ENCODE results near the gene PLK3. TPM values are rescaled to one million over a fixed set of nuclear protein-coding genes. Genes with fewer than 3 reads are reported as not detected.

PLK3 gene
- 12.5 to 20.4 TPM (median 17.9 TPM) in 5 replicates for total RNA-seq (2022; extraction: Qiagen RNA extraction)

GRCh38 chr1:44799770-44800584 lies at the start of gene PLK3:
Gene PLK3, plus strand, starts transcription at chr1:44800377. Its CDS starts 87 bp downstream, at chr1:44800464.

GRCh38 chr1:44775078-44775929 lies 24.9 kb upstream of the PLK3 start, which contains the start of gene RPS8:
Gene RPS8, plus strand, starts transcription at chr1:44775540. Its CDS starts 57 bp downstream, at chr1:44775597.

GRCh38 chr1:44788120-44788860 lies 11.9 kb upstream of the PLK3 start, which contains the start of gene BEST4:
Gene BEST4, minus strand, starts transcription at chr1:44788170. Its CDS starts 465 bp downstream, at chr1:44787705.

GRCh38 chr1:44806704-44807363 lies 6.7 kb downstream of the PLK3 start, which contains the start of gene DYNLT4:
Gene DYNLT4, minus strand, starts transcription at chr1:44807351. Its CDS starts 683 bp downstream, at chr1:44806668.

GRCh38 chr1:44808063-44808937 lies 8.1 kb downstream of the PLK3 start, which contains the start of gene BTBD19:
Gene BTBD19, plus strand, starts transcription at chr1:44808523. Its CDS starts 298 bp downstream, at chr1:44808821.

GRCh38 chr1:44842862-44843655 lies 42.9 kb downstream of the PLK3 start, which contains the start of gene PTCH2:
Gene PTCH2, minus strand, starts transcription at chr1:44843253. Its CDS starts 321 bp downstream, at chr1:44842932.

Other genes starting within 250 kb of the PLK3 start
- 6.5 to 11.2 TPM (median 9.1 TPM) in 5 replicates for gene TMEM53, start 125.9 kb upstream of the PLK3 start, total RNA-seq (2022; extraction: Qiagen RNA extraction)
- 0.55 to 0.93 TPM (median 0.78 TPM) in 5 replicates for gene ARMH1, start 125.7 kb upstream of the PLK3 start, total RNA-seq (2022; extraction: Qiagen RNA extraction)
- not detected in 5 replicates for gene RNU5D-1, start 69.2 kb upstream of the PLK3 start, total RNA-seq (2022; extraction: Qiagen RNA extraction)
- 36.6 to 45.4 TPM (median 41.6 TPM) in 5 replicates for gene KIF2C, start 60.5 kb upstream of the PLK3 start, total RNA-seq (2022; extraction: Qiagen RNA extraction)
- 1,548 to 1,728 TPM (median 1,695 TPM) in 5 replicates for gene RPS8, start 24.8 kb upstream of the PLK3 start, total RNA-seq (2022; extraction: Qiagen RNA extraction)
- gene BEST4, start 12.2 kb upstream of the PLK3 start, total RNA-seq (2022; extraction: Qiagen RNA extraction) = 0.20 to 0.62 TPM (median 0.33 TPM) in 5 replicates
- 0.32 to 0.80 TPM (median 0.53 TPM) in 4 of 5 replicates, not detected in the other for gene DYNLT4, start 7.0 kb downstream of the PLK3 start, total RNA-seq (2022; extraction: Qiagen RNA extraction)
- gene BTBD19, start 8.1 kb downstream of the PLK3 start, total RNA-seq (2022; extraction: Qiagen RNA extraction) = 2.1 to 3.5 TPM (median 2.9 TPM) in 5 replicates
- gene PTCH2, start 42.9 kb downstream of the PLK3 start, total RNA-seq (2022; extraction: Qiagen RNA extraction) = 0.14 to 0.35 TPM (median 0.29 TPM) in 5 replicates
- 17.2 to 22.4 TPM (median 17.9 TPM) in 5 replicates for gene EIF2B3, start 186.2 kb downstream of the PLK3 start, total RNA-seq (2022; extraction: Qiagen RNA extraction)
- 15.3 to 20.5 TPM (median 20.0 TPM) in 5 replicates for gene HECTD3, start 210.9 kb downstream of the PLK3 start, total RNA-seq (2022; extraction: Qiagen RNA extraction)
- 46.2 to 49.9 TPM (median 48.4 TPM) in 5 replicates for gene UROD, start 211.9 kb downstream of the PLK3 start, total RNA-seq (2022; extraction: Qiagen RNA extraction)